K562 treated with DMSO at 1 percent for 12 hours (cell line): ENCODE data around the gene SSTR5. TPM values are rescaled to one million over a fixed set of nuclear protein-coding genes. Genes with fewer than 3 reads are reported as not detected.

Experiments
- total RNA-seq: library from RNA; unstranded; fragments of 300-600 nt; gene quantifications from 2 replicates; pipeline ENCODE4 v1.2.3, GENCODE V29; 2022; ENCODE audit not compliant: insufficient read depth

The SSTR5 gene
- total RNA-seq: not detected in 2 replicates

DNA sequence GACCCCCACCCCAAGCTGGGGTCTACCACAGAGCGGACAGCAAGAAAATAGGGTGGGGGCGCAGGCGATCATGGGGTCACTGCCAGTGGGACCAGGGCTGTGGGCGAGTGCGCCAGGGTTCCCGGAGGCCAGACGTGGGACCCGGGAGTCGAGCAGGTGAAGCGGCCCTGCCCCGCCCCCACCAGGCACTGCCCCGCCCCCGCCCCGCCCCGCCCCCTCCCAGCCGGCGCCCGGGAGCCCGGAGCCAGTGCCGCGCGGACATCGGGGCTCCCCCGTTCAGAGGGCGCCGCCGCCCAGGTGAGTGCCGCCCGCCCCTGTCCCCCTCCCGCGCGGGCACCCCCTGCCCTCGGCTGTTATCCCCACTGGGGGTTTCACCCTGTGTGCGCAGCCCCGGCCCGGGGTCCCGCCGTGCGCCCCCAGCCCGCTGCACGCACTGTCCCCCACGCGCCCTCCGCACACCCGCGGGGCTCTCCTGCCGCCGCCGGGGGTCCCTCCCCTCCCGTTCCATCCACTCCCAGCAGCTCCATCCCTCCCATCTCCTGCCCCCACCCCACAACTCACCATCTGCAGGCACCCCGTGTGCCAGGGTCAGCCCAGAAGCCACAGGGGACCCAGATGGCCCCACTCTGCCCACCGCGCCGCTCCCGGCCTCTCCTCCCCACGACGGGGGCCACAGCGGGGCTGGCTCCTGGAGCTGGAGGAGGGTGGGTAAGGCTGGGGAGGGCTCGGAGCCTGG, at the start of gene SSTR5:
Gene SSTR5 (plus strand): TSS at position 222 of the 736 bp plus-strand sequence. CDS start 6,122 bp downstream, outside the sequence.

GRCh38 chr16:1096169-1097082, 23.9 kb downstream of the SSTR5 start, which contains the start of gene C1QTNF8:
Gene C1QTNF8 (minus strand): TSS chr16:1096244. CDS start chr16:1094922, 1,322 bp downstream.

Other genes starting within 250 kb of the SSTR5 start
- 2.3 and 2.9 TPM in 2 replicates for gene LMF1, start 101.8 kb upstream of the SSTR5 start, total RNA-seq
- gene SOX8, start 91.0 kb upstream of the SSTR5 start, total RNA-seq: not detected in 2 replicates
- gene C1QTNF8, start 23.5 kb downstream of the SSTR5 start, total RNA-seq: not detected in 2 replicates
- 0.42 TPM in 1 of 2 replicates, not detected in the other for gene CACNA1H, start 80.4 kb downstream of the SSTR5 start, total RNA-seq
- not detected in 2 replicates for gene TPSG1, start 152.5 kb downstream of the SSTR5 start, total RNA-seq
- not detected in 2 replicates for gene TPSB2, start 157.4 kb downstream of the SSTR5 start, total RNA-seq
- not detected in 2 replicates for gene TPSAB1, start 168.0 kb downstream of the SSTR5 start, total RNA-seq
- gene TPSD1, start 183.3 kb downstream of the SSTR5 start, total RNA-seq: not detected in 2 replicates
- gene UBE2I, start 236.9 kb downstream of the SSTR5 start, total RNA-seq: 59.0 and 74.5 TPM in 2 replicates